ENCODE measurements around the gene VWC2L.
A peak's percentile ranks its signal among the peaks of the same experiment; 100 is the strongest.

VWC2L gene

DNA sequence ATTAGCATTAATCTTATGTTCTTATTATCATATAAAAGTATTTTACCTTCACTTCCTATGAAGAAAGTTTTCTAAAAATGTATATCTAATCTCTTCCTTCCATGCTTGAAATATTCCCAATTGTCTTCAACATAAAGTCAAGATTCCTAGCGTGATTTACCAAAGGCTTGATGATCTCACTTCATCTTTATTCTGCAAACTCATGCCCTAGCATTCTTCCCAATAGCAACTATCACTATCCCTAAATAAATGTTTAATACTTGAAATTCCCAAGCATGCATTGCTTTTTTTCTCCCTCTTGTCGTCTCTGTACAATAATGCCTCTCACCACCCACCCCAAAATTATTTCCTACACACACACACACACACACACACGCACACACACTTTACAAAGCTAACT is 125.8 kb downstream of the VWC2L start:
- no peak for DNase-seq

GRCh38 chr2:214537929-214538328 is 127.1 kb downstream of the VWC2L start:
- DNase-seq: no peak

- DNase-seq: no peak
Measured at GRCh38 chr2:214542295-214542694, 131.4 kb downstream of the VWC2L start.

- DNase-seq: no peak
Measured at GRCh38 chr2:214542866-214543265, 132.0 kb downstream of the VWC2L start.

- DNase-seq: no peak
Measured at GRCh38 chr2:214543386-214543955, 132.6 kb downstream of the VWC2L start.

DNA sequence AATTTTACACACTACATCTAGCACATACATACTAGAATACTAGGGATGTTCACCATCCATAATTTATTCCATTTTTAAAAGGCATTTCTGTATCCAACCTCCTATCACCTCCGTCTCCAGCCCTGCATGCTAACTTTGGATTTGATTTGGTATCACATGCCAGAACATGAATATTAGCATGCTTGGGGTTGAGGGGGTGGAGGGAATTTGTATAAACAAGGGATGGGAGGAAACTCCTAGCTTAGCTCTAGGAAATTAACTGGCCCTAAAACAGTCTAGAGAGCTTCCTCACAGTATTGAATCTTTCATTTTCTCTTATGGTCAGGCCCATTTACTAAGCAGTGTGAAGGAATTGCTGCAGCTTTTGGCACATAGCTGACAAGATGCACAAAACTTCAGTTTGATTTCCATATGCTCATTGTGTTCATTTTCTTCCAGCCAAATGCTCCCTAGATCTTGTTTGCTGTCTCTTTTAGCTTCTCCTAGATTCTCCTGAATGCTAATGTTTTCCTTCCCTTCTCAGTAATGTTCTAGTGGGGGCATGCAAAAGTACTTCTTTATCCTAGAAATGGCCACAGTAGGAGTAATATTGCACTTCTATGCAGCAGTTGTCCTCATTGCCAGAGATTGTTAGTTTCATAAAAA is 135.2 kb downstream of the VWC2L start:
- DNase-seq: no peak

GRCh38 chr2:214547931-214548330 is 137.1 kb downstream of the VWC2L start:
- peak in 2 of 56 donors; percentile 6 to 16 for DNase-seq

GRCh38 chr2:214549946-214550345 is 139.1 kb downstream of the VWC2L start:
- DNase-seq: no peak

GRCh38 chr2:214550786-214551185 is 139.9 kb downstream of the VWC2L start:
- no peak for DNase-seq

DNA sequence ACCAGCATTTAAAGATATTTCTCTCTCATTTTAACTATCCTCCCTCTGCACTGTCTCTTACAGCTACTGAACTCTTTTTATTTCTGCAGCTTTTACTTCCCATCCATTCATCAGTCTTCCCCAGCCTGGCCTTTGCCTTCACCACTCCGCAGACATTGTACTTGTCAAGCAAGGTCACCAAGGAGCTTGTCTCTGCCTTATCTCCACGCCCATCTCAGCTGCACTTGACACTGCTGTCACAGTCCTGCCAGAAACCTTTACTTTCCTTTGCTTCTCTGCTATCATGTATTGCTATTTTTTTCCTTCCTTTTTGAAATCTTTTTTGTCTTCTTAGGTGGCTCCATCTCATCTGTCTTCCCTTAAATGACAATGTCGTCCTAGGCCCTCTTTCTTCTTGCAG is 147.0 kb downstream of the VWC2L start:
- DNase-seq: no peak

DNA sequence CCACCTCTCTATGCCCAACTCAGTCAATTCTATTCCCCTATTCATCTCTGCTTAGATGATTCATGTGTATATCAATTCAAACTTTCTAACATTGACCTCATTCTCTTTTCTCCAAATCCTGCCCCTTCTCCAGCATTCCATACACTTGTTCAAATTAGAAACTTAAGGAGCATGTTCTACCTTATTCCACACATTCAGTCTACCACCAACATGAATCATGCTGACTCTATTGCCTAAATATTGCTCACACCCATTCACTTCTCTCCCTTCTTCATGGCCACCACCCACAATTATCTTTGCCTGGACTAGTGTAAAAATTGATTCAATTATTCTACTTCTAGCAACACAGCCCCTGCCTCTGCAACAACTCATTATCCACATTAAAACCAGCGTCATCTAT is 147.5 kb downstream of the VWC2L start:
- DNase-seq: no peak

- DNase-seq: no peak
Measured at GRCh38 chr2:214560176-214560575, 149.3 kb downstream of the VWC2L start.

- no peak for DNase-seq
Measured at GRCh38 chr2:214560618-214561190, 149.8 kb downstream of the VWC2L start.

DNA sequence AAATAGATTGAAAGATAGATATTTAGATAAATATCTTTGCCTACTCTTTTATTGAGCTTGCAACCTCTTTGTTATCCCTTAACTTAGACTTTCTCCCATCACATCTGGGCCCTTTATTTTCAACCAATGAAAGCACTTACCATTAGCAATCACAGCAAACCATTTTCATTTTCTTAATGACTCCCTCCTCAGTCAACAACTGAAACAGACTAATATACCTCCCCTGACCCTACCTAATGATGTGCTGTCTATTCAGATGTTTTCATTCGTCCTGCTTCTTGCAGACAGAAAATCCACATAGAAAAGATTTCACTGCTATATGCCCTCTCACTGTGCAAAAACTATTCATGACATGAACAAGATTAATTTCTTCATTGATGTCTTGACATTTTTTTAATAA is 154.4 kb downstream of the VWC2L start:
- no peak for DNase-seq

DNA sequence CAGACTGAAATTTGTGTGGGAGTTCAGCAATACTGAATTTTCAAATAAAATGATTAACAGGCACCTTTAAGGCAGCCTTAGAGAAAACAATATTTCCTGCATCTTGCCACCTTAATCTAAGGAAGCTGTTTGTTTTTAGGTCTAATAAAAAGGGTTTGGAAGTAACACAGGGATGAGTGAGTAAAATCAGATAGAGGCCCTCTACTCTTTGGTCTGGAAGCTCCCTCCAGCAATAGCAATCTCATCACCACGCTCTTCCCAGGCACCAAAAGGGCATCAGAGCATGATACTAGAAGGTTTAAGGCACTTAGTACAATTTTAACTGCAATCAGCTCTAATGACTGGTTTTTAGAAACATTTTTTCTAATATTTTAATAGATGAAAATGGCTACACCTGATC is 155.6 kb downstream of the VWC2L start:
- no peak for DNase-seq

DNA sequence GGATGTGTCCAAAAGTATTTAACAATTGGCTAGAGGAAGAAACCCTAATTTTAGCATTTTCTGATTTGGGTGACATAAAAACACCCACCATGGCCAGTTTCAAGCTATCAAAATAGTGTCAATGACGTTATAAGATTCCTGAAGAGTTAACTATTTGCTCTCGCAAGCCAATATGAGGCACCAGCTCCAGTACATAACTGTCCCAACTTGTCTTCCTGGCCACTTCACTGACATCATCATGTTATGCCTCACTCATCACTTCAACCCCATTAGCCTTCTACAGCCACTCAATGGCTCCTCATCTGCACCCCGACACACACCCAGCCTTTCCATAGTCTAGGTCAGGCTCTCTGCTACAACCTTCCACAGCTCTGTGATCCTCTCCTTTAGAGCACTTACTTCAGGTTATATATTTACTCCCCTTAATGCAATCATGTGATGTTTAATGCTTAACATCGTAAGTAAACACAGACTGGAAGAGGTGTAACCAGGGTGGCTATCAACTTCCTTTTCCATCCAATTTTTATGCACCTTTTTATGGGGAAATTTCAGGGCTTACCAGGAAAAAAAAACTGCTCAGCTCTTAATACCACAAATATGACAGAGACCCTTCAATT is 158.7 kb downstream of the VWC2L start:
- no peak for DNase-seq

DNA sequence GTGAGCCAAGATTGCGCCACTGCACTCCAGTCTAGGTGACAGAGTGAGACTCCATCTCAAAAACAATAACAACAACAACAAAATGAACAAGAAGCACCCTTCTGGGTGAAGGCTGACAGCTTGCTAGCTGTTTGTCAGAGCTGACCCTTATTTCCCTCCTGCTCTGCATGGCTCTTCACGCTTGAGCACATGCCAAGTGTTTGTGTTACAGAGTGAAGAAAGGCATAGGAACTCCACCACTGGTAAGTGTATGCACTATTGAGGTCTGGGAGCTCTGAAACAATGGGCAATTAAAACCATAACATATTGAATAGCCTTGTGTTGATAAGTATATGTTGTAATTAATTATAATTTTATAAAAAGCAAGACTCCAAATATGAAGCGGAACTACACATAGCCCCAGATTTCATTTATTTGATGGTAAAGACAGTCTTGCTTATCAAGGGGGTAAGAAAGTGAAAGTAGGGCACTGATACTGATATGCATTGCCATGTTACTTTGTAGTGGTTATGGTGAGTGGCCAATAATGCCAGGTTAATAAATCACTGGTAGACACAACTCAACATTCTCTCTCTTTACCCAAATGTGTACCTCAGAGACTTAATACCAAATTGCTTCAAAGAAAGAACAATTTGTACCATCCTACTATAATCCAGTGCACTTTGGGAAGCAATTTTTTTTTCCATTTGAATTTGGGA is 163.4 kb downstream of the VWC2L start:
- no peak for DNase-seq

GRCh38 chr2:214575030-214575429 is 164.2 kb downstream of the VWC2L start:
- peak in 52 of 56 donors; percentile 7 to 87 (median 60) for DNase-seq

DNA sequence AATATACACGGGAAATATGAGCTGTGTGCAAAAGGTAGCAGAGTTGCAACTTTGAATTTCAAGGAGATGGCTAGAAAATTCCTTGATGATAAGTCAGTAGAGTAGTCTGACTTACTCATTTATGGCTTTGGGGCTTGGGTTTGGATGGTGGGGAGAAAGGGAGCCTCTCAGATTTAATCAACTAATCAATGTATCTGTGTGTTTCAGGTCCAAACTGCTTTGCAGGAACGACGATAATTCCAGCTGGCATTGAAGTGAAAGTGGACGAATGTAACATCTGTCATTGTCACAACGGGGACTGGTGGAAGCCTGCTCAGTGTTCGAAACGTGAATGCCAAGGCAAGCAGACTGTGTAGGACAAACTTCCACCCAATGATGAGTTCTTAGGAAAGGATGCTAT is 164.6 kb downstream of the VWC2L start:
- DNase-seq: peak in 10 of 56 donors; percentile 2 to 19 (median 8)

- DNase-seq: no peak
Measured at GRCh38 chr2:214577769-214578168, 166.9 kb downstream of the VWC2L start.

GRCh38 chr2:214578442-214578841 is 167.6 kb downstream of the VWC2L start:
- DNase-seq: no peak

GRCh38 chr2:214579035-214579434 is 168.2 kb downstream of the VWC2L start:
- DNase-seq: no peak
